ENCODE data around the gene JUN.

- no peak for TF ChIP-seq EZH2 (IDR thresholded peaks at IDR 0.05; ENCODE audit: borderline replicate concordance, low read depth, low read length, severe bottlenecking)
- no peak for TF ChIP-seq CTCF (IDR thresholded peaks at IDR 0.05; ENCODE audit: extremely low read depth in 1 of 2, insufficient read depth in 1 of 2, low read depth in 1 of 2, low read length in 2 of 2)
- TF ChIP-seq POLR2A (IDR thresholded peaks at IDR 0.05; ENCODE audit: low read depth, low read length): no peak
- TF ChIP-seq JUN (IDR thresholded peaks at IDR 0.05; ENCODE audit: borderline replicate concordance, insufficient read depth, insufficient read length, low read depth): no peak
- no peak for TF ChIP-seq GATA2 (IDR thresholded peaks at IDR 0.05; ENCODE audit: insufficient read depth, insufficient read length, low read depth, low read length)
- TF ChIP-seq MYC (IDR thresholded peaks at IDR 0.05; ENCODE audit: low read depth, low read length): no peak
Measured at GRCh38 chr1:58812468-58812867, 28.6 kb upstream of the JUN start.

All from endothelial cell of umbilical vein (primary cell).